GM13976 (cell line): ENCODE results near the gene ITM2C.

Source experiments
- DNase-seq: peaks from one replicate; pipeline ENCODE4 v3.0.0; 2012; ENCODE audit warnings: low spot score
- CTCF ChIP-seq: IDR thresholded peaks from 2 replicates; pipeline ENCODE4 v1.5.1; 2012; ENCODE audit warnings: borderline replicate concordance, mild to moderate bottlenecking; ENCODE audit not compliant: insufficient read depth; ENCODE audit errors: extremely low read depth, missing control alignments, control extremely low read depth
- in situ Hi-C: fragments of 300-500 bp; cut with MboI; formaldehyde crosslinking; loops from one replicate; pipeline ENCODE4 v1.12.0; 2022; ENCODE audit warnings: low sequenced_read_pairs, mixed read lengths, inconsistent platforms; ENCODE audit not compliant: unreplicated experiment

ITM2C gene

GRCh38 chr2:230875347-230876315 lies 10.9 kb downstream of the ITM2C start:
- no peak for TF ChIP-seq CTCF
- peak; percentile 9 for DNase-seq
- in situ Hi-C loops: no loop called here

GRCh38 chr2:230877116-230877758 lies 12.5 kb downstream of the ITM2C start:
- in situ Hi-C loops: no loop called here
- DNase-seq: peak; percentile 15

GRCh38 chr2:230877759-230878598 lies 13.2 kb downstream of the ITM2C start:
- no peak for DNase-seq
- no peak for TF ChIP-seq CTCF
- in situ Hi-C loops: no loop called here

More at GRCh38 chr2:230877116-230877758, 12.5 kb downstream of the ITM2C start:
- no peak for TF ChIP-seq CTCF

- no peak for DNase-seq
- no peak for TF ChIP-seq CTCF
- in situ Hi-C loops: no loop called here
These were observed 14.0 kb downstream of the ITM2C start for GRCh38 chr2:230878599-230879188.

GRCh38 chr2:230879271-230879882 lies 14.6 kb downstream of the ITM2C start:
- in situ Hi-C loops: no loop called here
- no peak for DNase-seq
- no peak for TF ChIP-seq CTCF
